Caco-2 (cell line): ENCODE data around the gene PARP16. TPM values are rescaled to one million over a fixed set of nuclear protein-coding genes. Genes with fewer than 3 reads are reported as not detected.

Experiments
- BruUV-seq: library from RNA; stranded (reverse); fragments of 400-500 nt; replicated peaks from 2 replicates; lab custom pipeline; 2021; lab: Mats Ljungman, UMichigan
- CTCF ChIA-PET: fragments of 300-600 bp; sonication (Branson Sonifier 250); formaldehyde crosslinking; loops from one replicate; lab custom pipeline; 2022; ENCODE audit warnings: antibody characterized with exemption; lab: Charles Lee
- POLR2A ChIA-PET: fragments of 300-600 bp; sonication (Branson Sonifier 250); formaldehyde crosslinking; loops from one replicate; lab custom pipeline; 2022; ENCODE audit warnings: antibody characterized with exemption; lab: Charles Lee
- DNase-seq, 2 experiments: peaks; one replicate each; pipeline versions ENCODE4 v3.0.0 to v3.0.0-alpha.2; 2020 to 2022
- H3K27me3 ChIP-seq: replicated peaks from 2 replicates; pipeline ENCODE4 v1.6.0; 2011; ENCODE audit warnings: low read length; ENCODE audit not compliant: control insufficient read depth, insufficient read depth
- H3K36me3 ChIP-seq: 2 replicates; pipeline ENCODE4 v1.5.1; 2011; ENCODE audit warnings: low read length; ENCODE audit not compliant: control insufficient read depth, insufficient read depth
- H3K4me1 ChIP-seq: fragments of 250-450 bp; sonication (Bioruptor Pico); 2 replicates; pipeline ENCODE4 v1.5.1; 2020; ENCODE audit warnings: mild to moderate bottlenecking
- H3K4me3 ChIP-seq: 2 replicates; pipeline ENCODE4 v1.5.1; 2011; ENCODE audit warnings: low read depth, mild to moderate bottlenecking, control low read depth, low read length
- H3K9me3 ChIP-seq: fragments of 250-450 bp; sonication (Bioruptor Pico); 2 replicates; pipeline ENCODE4 v1.5.1; 2020; ENCODE audit warnings: mild to moderate bottlenecking, moderate library complexity
- H3K27ac Mint-ChIP-seq: one replicate; pipeline ENCODE4 v1.8.0; 2022; ENCODE audit warnings: mixed read lengths; ENCODE audit not compliant: unreplicated experiment
- H3K27me3 Mint-ChIP-seq: one replicate; pipeline ENCODE4 v1.8.0; 2022; ENCODE audit warnings: mixed read lengths; ENCODE audit not compliant: insufficient read depth, unreplicated experiment
- H3K36me3 Mint-ChIP-seq: one replicate; pipeline ENCODE4 v1.8.0; 2022; ENCODE audit warnings: mild to moderate bottlenecking, mixed read lengths; ENCODE audit not compliant: insufficient read depth, unreplicated experiment
- H3K4me1 Mint-ChIP-seq: one replicate; pipeline ENCODE4 v1.8.0; 2022; ENCODE audit warnings: low read depth, mixed read lengths; ENCODE audit not compliant: unreplicated experiment
- H3K4me3 Mint-ChIP-seq: one replicate; pipeline ENCODE4 v1.8.0; 2022; ENCODE audit warnings: mild to moderate bottlenecking, moderate library complexity, mixed read lengths; ENCODE audit not compliant: unreplicated experiment
- H3K9me3 Mint-ChIP-seq: one replicate; pipeline ENCODE4 v1.8.0; 2022; ENCODE audit warnings: mixed read lengths; ENCODE audit not compliant: unreplicated experiment
- CTCF ChIP-seq, 2 experiments: fragments of 200-600 bp in 1 of 2; IDR thresholded peaks; 1 replicate in 1 of 2; 2 replicates in 1 of 2; pipeline versions ENCODE4 v1.5.1 to v1.8.0; 2011 to 2022; ENCODE audit warnings: antibody characterized with exemption in 1 of 2, control low read depth in 1 of 2, inconsistent platforms in 1 of 2, low read depth in 1 of 2, low read length in 1 of 2, mild to moderate bottlenecking in 1 of 2, moderate library complexity in 1 of 2; ENCODE audit not compliant: insufficient read depth in 1 of 2, severe bottlenecking in 1 of 2, unreplicated experiment in 1 of 2
- intact Hi-C: fragments of 100-400 bp; cut with micrococcal nuclease; formaldehyde crosslinking; loops from one replicate; pipeline ENCODE4 v1.10.0; 2022; ENCODE audit not compliant: unreplicated experiment
- total RNA-seq: library from RNA; stranded (reverse); gene quantifications from 2 replicates; pipeline ENCODE4 v1.2.3, GENCODE V29; 2022

The PARP16 gene
- total RNA-seq, 1 experiment from 2014 or later, result 6.9 TPM

GRCh38 chr15:65307978-65308377, 21.3 kb upstream of the PARP16 start:
- H3K9me3 ChIP-seq, result no peaks in the 10 kb centered on the region
- POLR2A ChIA-PET, result no interaction called here
- BruUV-seq, result no TSS peak
- intact Hi-C loops, result no loop called here
- no peak for DNase-seq
- Mint-ChIP-seq H3K27ac (no peak overlapping the region), H3K9me3 (no peaks in the 10 kb centered on the region), H3K4me3 (no peak overlapping the region), H3K27me3 (no peaks in the 10 kb centered on the region), H3K36me3 (peaks cover 19% of the 10 kb centered on the region), H3K4me1 (no peaks in the 10 kb centered on the region)
- H3K27me3 ChIP-seq, result no peaks in the 10 kb centered on the region
- peaks cover 6% of the 10 kb centered on the region; the same call in 1 of the 2 replicates for H3K4me1 ChIP-seq
- no peaks in the 10 kb centered on the region for H3K36me3 ChIP-seq
- CTCF ChIA-PET, result no interaction called here
- H3K4me3 ChIP-seq, result no peak overlapping the region
- no peak for TF ChIP-seq CTCF (IDR thresholded peaks at IDR 0.05; ENCODE audit: insufficient read depth in 1 of 2, low read depth in 1 of 2, low read length in 1 of 2, severe bottlenecking in 1 of 2, unreplicated experiment in 1 of 2)

DNA sequence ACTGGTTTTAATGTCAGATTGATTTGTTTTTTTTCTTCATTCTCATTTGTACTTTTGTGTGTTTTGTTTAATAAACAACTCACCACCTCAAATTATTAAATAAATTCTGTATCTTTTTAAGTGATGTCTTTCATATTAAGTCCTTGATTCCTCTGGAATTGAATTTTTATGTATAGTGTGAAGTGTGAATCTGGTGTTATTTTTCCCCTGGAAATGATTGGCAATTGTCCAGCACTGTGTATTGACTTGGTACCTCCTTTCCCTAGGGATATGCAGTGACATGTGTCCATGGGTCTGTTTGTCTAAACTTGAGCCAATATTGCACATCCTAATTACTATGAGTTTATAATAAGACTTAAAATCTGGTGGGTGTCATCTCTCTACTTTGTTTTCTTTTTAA, 19.9 kb upstream of the PARP16 start:
- peaks cover 19% of the 10 kb centered on the region for H3K36me3 Mint-ChIP-seq
- no peak for DNase-seq
- no peak overlapping the region for H3K27ac Mint-ChIP-seq
- Histone ChIP-seq H3K36me3 (no peaks in the 10 kb centered on the region), H3K9me3 (no peaks in the 10 kb centered on the region), H3K4me3 (no peak overlapping the region), H3K4me1 (peaks cover 6% of the 10 kb centered on the region; the same call in 1 of the 2 replicates), H3K27me3 (no peaks in the 10 kb centered on the region)
- no peak for TF ChIP-seq CTCF (IDR thresholded peaks at IDR 0.05; ENCODE audit: insufficient read depth in 1 of 2, low read depth in 1 of 2, low read length in 1 of 2, severe bottlenecking in 1 of 2, unreplicated experiment in 1 of 2)
- no peaks in the 10 kb centered on the region for H3K4me1 Mint-ChIP-seq
- POLR2A ChIA-PET, result interaction anchor here (0.7 kb wide), 1 partner anchor 19 kb away, joined by 16 read pairs; no protein-coding TSS in a partner anchor
- CTCF ChIA-PET, result no interaction called here
- H3K9me3 Mint-ChIP-seq, result no peaks in the 10 kb centered on the region
- H3K4me3 Mint-ChIP-seq, result peak overlapping the region; percentile 16
- H3K27me3 Mint-ChIP-seq, result no peaks in the 10 kb centered on the region
- intact Hi-C loops, result no loop called here
- no TSS peak for BruUV-seq

GRCh38 chr15:65305776-65306175, 19.1 kb upstream of the PARP16 start:
- intact Hi-C loops, result no loop called here
- Mint-ChIP-seq H3K36me3 (peaks cover 19% of the 10 kb centered on the region), H3K27me3 (no peaks in the 10 kb centered on the region), H3K4me1 (no peaks in the 10 kb centered on the region), H3K4me3 (peak overlapping the region; percentile 16), H3K27ac (no peak overlapping the region), H3K9me3 (no peaks in the 10 kb centered on the region)
- no peak for DNase-seq
- ChIA-PET POLR2A (interaction anchor here (0.6 to 1.5 kb wide), 7 partner anchors 20 to 324 kb away, joined by 3 to 16 read pairs (median 3); no protein-coding TSS in a partner anchor), CTCF (interaction anchor here (0.7 kb wide), 1 partner anchor 1663 kb away, joined by 3 read pairs; no protein-coding TSS in a partner anchor)
- peaks cover 6% of the 10 kb centered on the region; the same call in 1 of the 2 replicates for H3K4me1 ChIP-seq
- no TSS peak for BruUV-seq
- TF ChIP-seq CTCF (IDR thresholded peaks at IDR 0.05; ENCODE audit: insufficient read depth in 1 of 2, low read depth in 1 of 2, low read length in 1 of 2, severe bottlenecking in 1 of 2, unreplicated experiment in 1 of 2), result no peak
- H3K9me3 ChIP-seq, result no peaks in the 10 kb centered on the region
- H3K27me3 ChIP-seq, result no peaks in the 10 kb centered on the region
- H3K4me3 ChIP-seq, result no peak overlapping the region
- no peaks in the 10 kb centered on the region for H3K36me3 ChIP-seq
